Type B pancreatic cell (in vitro differentiated cells): ENCODE data around the gene PAFAH1B1. TPM values are rescaled to one million over a fixed set of nuclear protein-coding genes. Genes with fewer than 3 reads are reported as not detected.
"Not testable (repeated sequence)": the region's sequence is repeated elsewhere in the genome, so short reads cannot be mapped to it uniquely, and the experiment has no call there.

Experiments
- DNase-seq: peaks from one replicate; pipeline ENCODE4 v3.0.0; 2021; ENCODE audit warnings: mixed read lengths; ENCODE audit not compliant: unreplicated experiment; ENCODE audit errors: extremely low spot score
- H3K27ac Mint-ChIP-seq: 2 replicates; pipeline ENCODE4 v1.8.0; 2021; ENCODE audit warnings: mild to moderate bottlenecking, mixed read lengths
- H3K27me3 Mint-ChIP-seq: 2 replicates; pipeline ENCODE4 v1.8.0; 2021; ENCODE audit warnings: mixed read lengths
- H3K36me3 Mint-ChIP-seq: 2 replicates; pipeline ENCODE4 v1.8.0; 2021; ENCODE audit warnings: mixed read lengths
- H3K4me1 Mint-ChIP-seq: one replicate; pipeline ENCODE4 v1.8.0; 2021; ENCODE audit warnings: mixed read lengths; ENCODE audit not compliant: unreplicated experiment
- H3K4me3 Mint-ChIP-seq: 2 replicates; pipeline ENCODE4 v1.8.0; 2021; ENCODE audit warnings: mild to moderate bottlenecking, mixed read lengths
- H3K9me3 Mint-ChIP-seq: 2 replicates; pipeline ENCODE4 v1.8.0; 2021; ENCODE audit warnings: mixed read lengths
- total RNA-seq: library from RNA; stranded (reverse); gene quantifications from 2 replicates; pipeline ENCODE4 v1.2.1, GENCODE V29; 2021; ENCODE audit warnings: low replicate concordance
- TF ChIP-seq, protein P1 (sequence below): fragments of 200-600 bp; sonication (generic); conservative IDR thresholded peaks from 2 replicates; pipeline ENCODE4 v1.5.0; 2021; ENCODE audit warnings: antibody characterized with exemption, mild to moderate bottlenecking

The PAFAH1B1 gene
- total RNA-seq, 1 donor from 2014 or later = 126 TPM

DNA sequence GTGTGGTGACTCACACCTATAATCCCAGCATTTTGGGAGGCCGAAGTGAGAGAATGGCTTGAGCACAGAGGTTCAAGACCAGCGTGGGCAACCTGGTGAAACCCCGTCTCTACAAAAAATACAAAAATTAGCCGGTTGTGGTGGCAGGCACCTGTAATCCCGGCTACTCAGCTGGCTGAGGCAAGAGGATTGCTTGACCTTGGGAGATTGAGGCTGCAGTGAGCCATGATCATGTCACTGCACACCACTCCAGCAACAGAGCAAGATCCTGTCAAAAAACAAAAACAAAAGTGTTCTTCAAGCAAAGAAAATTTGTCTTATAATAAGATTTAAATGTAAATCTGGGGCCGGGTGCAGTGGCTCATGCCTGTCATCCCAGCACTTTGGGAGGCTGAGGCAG lies 51.5 kb downstream of the PAFAH1B1 start:
- no peak overlapping the region for H3K27ac Mint-ChIP-seq
- H3K4me3 Mint-ChIP-seq = no peak overlapping the region
- H3K4me1 Mint-ChIP-seq = no peaks in the 10 kb centered on the region
- no peaks in the 10 kb centered on the region for H3K9me3 Mint-ChIP-seq
- TF ChIP-seq, protein P1, sequence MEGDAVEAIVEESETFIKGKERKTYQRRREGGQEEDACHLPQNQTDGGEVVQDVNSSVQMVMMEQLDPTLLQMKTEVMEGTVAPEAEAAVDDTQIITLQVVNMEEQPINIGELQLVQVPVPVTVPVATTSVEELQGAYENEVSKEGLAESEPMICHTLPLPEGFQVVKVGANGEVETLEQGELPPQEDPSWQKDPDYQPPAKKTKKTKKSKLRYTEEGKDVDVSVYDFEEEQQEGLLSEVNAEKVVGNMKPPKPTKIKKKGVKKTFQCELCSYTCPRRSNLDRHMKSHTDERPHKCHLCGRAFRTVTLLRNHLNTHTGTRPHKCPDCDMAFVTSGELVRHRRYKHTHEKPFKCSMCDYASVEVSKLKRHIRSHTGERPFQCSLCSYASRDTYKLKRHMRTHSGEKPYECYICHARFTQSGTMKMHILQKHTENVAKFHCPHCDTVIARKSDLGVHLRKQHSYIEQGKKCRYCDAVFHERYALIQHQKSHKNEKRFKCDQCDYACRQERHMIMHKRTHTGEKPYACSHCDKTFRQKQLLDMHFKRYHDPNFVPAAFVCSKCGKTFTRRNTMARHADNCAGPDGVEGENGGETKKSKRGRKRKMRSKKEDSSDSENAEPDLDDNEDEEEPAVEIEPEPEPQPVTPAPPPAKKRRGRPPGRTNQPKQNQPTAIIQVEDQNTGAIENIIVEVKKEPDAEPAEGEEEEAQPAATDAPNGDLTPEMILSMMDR = no peak
- DNase-seq = no peak
- no peaks in the 10 kb centered on the region for H3K27me3 Mint-ChIP-seq
- peaks cover 33% of the 10 kb centered on the region for H3K36me3 Mint-ChIP-seq

DNA sequence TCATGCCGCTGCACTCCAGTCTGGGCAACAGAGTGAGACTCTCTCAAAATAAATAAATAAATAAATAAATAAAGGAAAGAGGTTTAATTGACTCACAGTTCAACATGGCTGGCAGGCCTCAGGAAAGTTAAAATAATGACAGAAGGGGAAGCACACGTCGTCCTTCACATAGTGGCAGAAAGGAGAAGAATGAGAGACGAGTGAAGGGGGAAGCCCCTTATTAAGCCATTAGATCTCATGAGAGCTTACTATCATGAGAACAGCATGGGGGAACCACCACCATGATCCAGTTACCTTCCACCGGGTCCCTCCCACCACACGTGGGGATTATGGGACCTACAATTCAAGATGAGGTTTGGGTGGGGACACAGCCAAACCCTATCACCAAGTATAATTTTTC lies 54.5 kb downstream of the PAFAH1B1 start:
- H3K27me3 Mint-ChIP-seq = no peaks in the 10 kb centered on the region
- no peaks in the 10 kb centered on the region for H3K4me1 Mint-ChIP-seq
- H3K36me3 Mint-ChIP-seq = peaks cover 32% of the 10 kb centered on the region

DNA sequence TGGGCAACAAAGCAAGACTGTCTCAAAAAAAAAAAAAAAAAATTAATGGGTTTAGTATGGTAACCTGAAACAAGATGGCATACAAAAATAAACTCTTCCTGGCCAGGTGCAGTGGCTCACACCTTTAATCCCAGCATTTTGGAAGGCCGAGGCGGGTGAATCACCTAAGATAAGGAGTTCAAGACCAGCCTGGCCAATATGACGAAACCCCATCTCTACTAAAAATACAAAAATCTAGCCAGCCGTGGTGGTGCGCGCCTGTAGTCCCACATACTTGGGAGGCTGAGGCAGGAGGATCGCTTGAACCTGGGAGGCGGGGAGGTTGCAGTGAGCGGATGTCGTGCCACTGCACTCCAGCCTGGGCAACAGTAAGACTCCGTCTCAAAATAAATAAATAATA lies 55.7 kb downstream of the PAFAH1B1 start:
- Mint-ChIP-seq H3K27me3 (no peaks in the 10 kb centered on the region), H3K27ac (no peak overlapping the region), H3K36me3 (peaks cover 34% of the 10 kb centered on the region), H3K9me3 (peaks cover 3% of the 10 kb centered on the region), H3K4me3 (no peak overlapping the region), H3K4me1 (no peaks in the 10 kb centered on the region)
- TF ChIP-seq, protein P1 = no peak
- no peak for DNase-seq

More for the DNA sequence above, 54.5 kb downstream of the PAFAH1B1 start:
- Mint-ChIP-seq H3K4me3 (no peak overlapping the region), H3K9me3 (peaks cover 3% of the 10 kb centered on the region), H3K27ac (no peak overlapping the region)
- DNase-seq = no peak
- TF ChIP-seq, protein P1 = no peak

DNA sequence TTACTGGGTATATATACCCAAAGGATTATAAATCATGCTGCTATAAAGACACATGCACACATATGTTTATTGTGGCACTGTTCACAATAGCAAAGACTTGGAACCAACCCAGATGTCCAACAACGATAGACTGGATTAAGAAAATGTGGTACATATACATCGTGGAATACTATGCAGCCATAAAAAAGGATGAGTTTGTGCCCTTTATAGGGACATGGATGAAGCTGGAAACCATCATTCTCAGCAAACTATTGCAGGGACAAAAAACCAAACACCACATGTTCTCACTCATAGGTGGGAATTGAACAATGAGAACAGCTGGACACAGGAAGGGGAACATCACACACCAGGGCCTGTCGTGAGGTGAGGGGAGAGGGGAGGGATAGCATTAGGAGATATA lies 59.5 kb downstream of the PAFAH1B1 start:
- not testable (repeated sequence) for DNase-seq, H3K27ac Mint-ChIP-seq, H3K27me3 Mint-ChIP-seq, H3K4me1 Mint-ChIP-seq, H3K9me3 Mint-ChIP-seq, H3K4me3 Mint-ChIP-seq
- peaks cover 28% of the 10 kb centered on the region for H3K36me3 Mint-ChIP-seq

DNA sequence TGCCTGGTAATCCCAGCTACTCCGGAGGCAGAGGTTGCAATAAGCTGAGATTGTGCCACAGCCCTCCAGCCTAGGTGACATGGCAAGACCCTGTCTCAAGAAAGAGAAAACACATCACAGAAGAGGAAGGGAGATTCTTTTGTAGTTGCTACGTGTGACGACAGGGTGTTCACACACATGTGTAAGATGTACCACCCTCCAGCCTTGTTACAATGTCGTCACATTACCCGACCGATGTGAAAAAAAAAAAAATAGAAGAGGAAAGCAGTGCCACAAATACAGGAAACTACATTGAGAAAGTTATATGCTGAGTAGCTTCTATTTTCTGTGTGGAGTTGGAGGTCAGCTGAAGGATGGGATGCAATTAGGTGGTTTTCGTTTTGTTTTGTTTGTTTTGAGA lies 62.1 kb downstream of the PAFAH1B1 start:
- Mint-ChIP-seq H3K36me3 (peaks cover 30% of the 10 kb centered on the region), H3K9me3 (peaks cover 3% of the 10 kb centered on the region), H3K27me3 (no peaks in the 10 kb centered on the region), H3K4me1 (no peaks in the 10 kb centered on the region), H3K27ac (no peak overlapping the region), H3K4me3 (no peak overlapping the region)
- no peak for DNase-seq
- TF ChIP-seq, protein P1 = no peak

DNA sequence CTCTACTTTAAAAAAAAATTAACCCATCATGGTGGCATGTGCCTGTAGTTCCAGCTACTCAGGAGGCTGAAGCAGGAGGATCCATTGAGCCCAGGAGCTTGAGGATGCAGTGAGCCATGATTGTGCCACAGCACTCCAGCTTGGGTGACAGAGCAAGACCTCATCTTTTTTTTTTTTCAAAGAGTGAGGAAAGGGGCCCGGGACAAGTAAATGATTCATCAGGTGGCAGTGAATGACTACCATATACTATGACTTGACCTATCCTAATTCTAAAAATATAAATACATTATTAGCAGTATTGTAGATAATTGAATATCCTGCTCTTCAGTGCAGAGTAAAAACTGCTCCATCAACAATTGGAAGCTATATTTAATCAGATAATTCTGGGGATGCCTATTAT lies 62.8 kb downstream of the PAFAH1B1 start:
- no peak for DNase-seq
- TF ChIP-seq, protein P1 = no peak
- Mint-ChIP-seq H3K27ac (no peak overlapping the region), H3K4me1 (no peaks in the 10 kb centered on the region), H3K4me3 (no peak overlapping the region), H3K9me3 (no peaks in the 10 kb centered on the region), H3K36me3 (peaks cover 30% of the 10 kb centered on the region), H3K27me3 (no peaks in the 10 kb centered on the region)

DNA sequence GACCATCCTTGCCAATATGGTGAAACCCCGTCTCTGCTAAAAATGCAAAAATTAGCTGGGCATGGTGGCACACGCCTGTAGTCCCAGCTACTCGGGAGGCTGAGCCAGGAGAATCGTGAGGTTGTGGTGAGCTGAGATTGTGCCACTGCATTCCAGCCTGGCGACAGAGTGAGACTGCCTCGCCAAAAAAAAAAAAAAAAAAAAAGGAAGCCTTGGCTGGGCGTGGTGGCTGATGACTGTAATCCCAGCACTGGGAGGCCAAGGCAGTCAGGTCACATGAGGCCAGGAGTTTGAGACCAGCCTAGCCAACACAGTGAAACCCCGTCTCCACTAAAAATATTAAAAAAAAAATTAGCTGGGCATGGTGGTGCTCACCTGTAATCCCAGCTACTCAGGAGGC lies 65.9 kb downstream of the PAFAH1B1 start:
- not testable (repeated sequence) for H3K27ac Mint-ChIP-seq, H3K4me1 Mint-ChIP-seq, H3K9me3 Mint-ChIP-seq, DNase-seq, H3K27me3 Mint-ChIP-seq, H3K4me3 Mint-ChIP-seq
- H3K36me3 Mint-ChIP-seq = peaks cover 18% of the 10 kb centered on the region

DNA sequence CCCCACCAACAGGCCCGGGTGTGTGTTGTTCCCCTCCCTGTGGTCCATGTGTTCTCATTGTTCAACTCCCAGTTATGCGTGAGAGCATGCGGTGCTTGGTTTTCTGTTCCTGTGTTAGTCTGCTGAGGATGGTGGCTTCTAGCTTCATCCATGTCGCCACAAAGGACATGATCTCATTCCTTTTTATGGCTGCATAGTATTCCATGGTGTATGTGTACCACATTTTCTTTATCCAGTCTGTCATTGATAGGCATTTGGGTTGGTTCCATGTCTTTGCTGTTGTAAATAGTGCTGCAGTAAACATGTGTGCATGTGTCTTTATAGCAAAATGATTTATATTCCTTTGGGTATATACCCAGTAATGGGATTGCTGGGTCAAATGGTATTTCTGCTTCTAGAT lies 67.0 kb downstream of the PAFAH1B1 start:
- H3K27me3 Mint-ChIP-seq, H3K4me1 Mint-ChIP-seq, H3K9me3 Mint-ChIP-seq, H3K4me3 Mint-ChIP-seq, DNase-seq, H3K27ac Mint-ChIP-seq: not testable (repeated sequence)
- H3K36me3 Mint-ChIP-seq = peaks cover 18% of the 10 kb centered on the region
